GM20000 (cell line): ENCODE data around the gene KLRK1.
"Not testable (repeated sequence)": the region's sequence is repeated elsewhere in the genome, so short reads cannot be mapped to it uniquely, and the experiment has no call there.

Source experiments
- DNase-seq: peaks from one replicate; pipeline ENCODE4 v3.0.0; 2012; ENCODE audit warnings: low spot score
- TF ChIP-seq, protein P1 (sequence below): IDR thresholded peaks from 2 replicates; pipeline ENCODE4 v1.5.1; 2012; ENCODE audit warnings: mild to moderate bottlenecking, control low read depth; ENCODE audit errors: extremely low read depth, missing control alignments

The KLRK1 gene

DNA sequence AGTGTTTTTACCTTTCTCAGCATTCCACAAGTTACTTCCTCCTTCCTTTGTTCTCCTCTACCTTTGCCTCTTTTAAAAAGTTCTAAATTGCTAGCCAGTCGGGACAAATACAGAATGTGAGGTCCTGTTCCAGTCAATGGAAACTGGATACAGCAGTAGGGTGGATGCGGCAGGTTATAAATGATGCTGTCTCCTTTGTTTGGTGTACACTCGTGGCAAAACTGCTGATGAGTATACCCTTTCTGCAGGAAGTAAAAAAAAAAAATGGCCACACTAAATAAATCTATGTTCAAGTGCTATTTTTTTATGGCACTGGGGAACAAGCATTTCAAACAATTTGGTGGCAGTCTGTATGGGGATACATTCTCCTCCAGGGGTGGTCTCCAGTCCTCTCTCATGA is 27.5 kb downstream of the KLRK1 start:
- TF ChIP-seq, protein P1, sequence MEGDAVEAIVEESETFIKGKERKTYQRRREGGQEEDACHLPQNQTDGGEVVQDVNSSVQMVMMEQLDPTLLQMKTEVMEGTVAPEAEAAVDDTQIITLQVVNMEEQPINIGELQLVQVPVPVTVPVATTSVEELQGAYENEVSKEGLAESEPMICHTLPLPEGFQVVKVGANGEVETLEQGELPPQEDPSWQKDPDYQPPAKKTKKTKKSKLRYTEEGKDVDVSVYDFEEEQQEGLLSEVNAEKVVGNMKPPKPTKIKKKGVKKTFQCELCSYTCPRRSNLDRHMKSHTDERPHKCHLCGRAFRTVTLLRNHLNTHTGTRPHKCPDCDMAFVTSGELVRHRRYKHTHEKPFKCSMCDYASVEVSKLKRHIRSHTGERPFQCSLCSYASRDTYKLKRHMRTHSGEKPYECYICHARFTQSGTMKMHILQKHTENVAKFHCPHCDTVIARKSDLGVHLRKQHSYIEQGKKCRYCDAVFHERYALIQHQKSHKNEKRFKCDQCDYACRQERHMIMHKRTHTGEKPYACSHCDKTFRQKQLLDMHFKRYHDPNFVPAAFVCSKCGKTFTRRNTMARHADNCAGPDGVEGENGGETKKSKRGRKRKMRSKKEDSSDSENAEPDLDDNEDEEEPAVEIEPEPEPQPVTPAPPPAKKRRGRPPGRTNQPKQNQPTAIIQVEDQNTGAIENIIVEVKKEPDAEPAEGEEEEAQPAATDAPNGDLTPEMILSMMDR = no peak
- DNase-seq = no peak

- no peak for DNase-seq
- TF ChIP-seq, protein P1 = no peak
Measured at GRCh38 chr12:10361622-10362021, 28.2 kb downstream of the KLRK1 start.

GRCh38 chr12:10361084-10361483 is 28.8 kb downstream of the KLRK1 start:
- TF ChIP-seq, protein P1 = no peak

DNA sequence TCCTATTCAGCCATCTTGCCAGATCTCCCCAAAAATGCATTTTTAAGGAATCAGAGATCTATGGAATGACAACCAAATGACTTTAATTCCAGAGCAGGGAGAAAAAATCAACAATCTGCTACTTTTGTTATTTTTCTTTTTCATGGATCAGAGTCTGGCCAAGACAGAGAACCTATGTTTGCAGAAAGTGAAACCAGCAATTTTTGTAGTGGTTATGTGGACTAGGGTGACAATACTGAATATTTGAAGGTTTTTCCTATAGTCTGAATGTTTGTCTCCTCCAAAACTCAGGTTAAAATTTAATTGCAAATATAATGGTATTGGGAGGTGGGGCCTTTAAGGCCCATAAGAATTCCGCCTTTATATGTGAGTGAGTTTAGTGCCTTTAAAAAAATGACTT is 30.9 kb downstream of the KLRK1 start:
- no peak for DNase-seq
- TF ChIP-seq, protein P1 = no peak

More at GRCh38 chr12:10361084-10361483, 28.8 kb downstream of the KLRK1 start:
- DNase-seq = no peak

- TF ChIP-seq, protein P1 = no peak
- no peak for DNase-seq
Measured at GRCh38 chr12:10358131-10358530, 31.7 kb downstream of the KLRK1 start.

DNA sequence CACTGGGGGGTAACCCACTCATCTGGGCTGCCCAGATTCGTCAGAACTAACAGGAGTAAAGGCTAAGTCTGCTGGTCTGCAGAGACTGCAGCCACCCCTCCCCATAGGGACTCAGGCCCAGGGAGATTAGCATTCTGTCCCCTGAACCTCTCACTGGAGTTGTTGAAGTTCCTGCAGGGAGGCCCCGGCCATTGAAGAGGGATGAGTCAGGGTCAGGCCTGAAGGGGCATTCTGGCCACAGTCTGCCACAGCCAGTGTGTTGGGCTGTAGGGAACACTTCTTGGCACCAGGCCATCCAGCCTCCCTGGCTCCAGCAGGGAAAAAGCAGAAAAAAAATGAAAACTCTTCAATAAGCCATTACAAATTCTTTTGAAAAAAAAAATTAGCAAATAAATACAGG is 35.3 kb downstream of the KLRK1 start:
- DNase-seq = no peak
- TF ChIP-seq, protein P1 = no peak

GRCh38 chr12:10354071-10354470 is 35.8 kb downstream of the KLRK1 start:
- TF ChIP-seq, protein P1 = no peak
- DNase-seq = no peak

DNA sequence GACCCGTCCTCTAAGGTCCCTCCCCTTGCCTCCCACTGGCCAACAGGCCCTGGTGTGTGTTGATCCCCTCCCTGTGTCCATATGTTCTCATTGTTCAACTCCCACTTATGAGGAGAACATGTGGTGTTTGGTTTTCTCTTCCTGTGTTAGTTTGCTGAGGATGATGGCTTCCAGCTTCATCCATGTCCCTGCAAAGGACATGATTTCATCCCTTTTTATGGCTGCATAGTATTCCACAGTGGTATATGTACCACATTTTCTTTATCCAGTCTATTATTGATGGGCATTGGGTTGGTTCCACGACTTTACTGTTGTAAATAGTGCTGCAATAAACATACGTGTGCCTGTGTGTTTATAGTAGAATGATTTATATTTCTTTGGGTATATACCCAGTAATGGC is 38.4 kb downstream of the KLRK1 start:
- not testable (repeated sequence) for DNase-seq
